HG03457 (cell line): ENCODE data around the gene AVPR1B.

ENCODE experiments used
- ATAC-seq: cut with Tn5 transposase; IDR thresholded peaks from one replicate; pipeline ENCODE4 v1.9.1; 2021; ENCODE audit warnings: moderate number of reproducible peaks; ENCODE audit not compliant: unreplicated experiment

AVPR1B gene

GRCh38 chr1:206112600-206113301, 4.4 kb downstream of the AVPR1B start:
- no peak for ATAC-seq

GRCh38 chr1:206111271-206111927, 5.8 kb downstream of the AVPR1B start:
- no peak for ATAC-seq

- no peak for ATAC-seq
Observed at GRCh38 chr1:206110820-206111219, 6.4 kb downstream of the AVPR1B start.

GRCh38 chr1:206110161-206110560, 7.0 kb downstream of the AVPR1B start:
- no peak for ATAC-seq

GRCh38 chr1:206109718-206110117, 7.5 kb downstream of the AVPR1B start:
- no peak for ATAC-seq

- no peak for ATAC-seq
Observed at GRCh38 chr1:206108635-206109034, 8.6 kb downstream of the AVPR1B start.

GRCh38 chr1:206107168-206107544, 10.0 kb downstream of the AVPR1B start:
- no peak for ATAC-seq

GRCh38 chr1:206106328-206107167, 10.6 kb downstream of the AVPR1B start:
- ATAC-seq: no peak

- ATAC-seq: no peak
Observed at GRCh38 chr1:206105464-206105995, 11.7 kb downstream of the AVPR1B start.

GRCh38 chr1:206103979-206104378, 13.2 kb downstream of the AVPR1B start:
- no peak for ATAC-seq

- no peak for ATAC-seq
Observed at GRCh38 chr1:206102292-206102936, 14.8 kb downstream of the AVPR1B start.

- ATAC-seq: no peak
Observed at GRCh38 chr1:206101351-206102045, 15.7 kb downstream of the AVPR1B start.

- no peak for ATAC-seq
Observed at GRCh38 chr1:206100226-206100815, 16.9 kb downstream of the AVPR1B start.

GRCh38 chr1:206098242-206098919, 18.8 kb downstream of the AVPR1B start:
- ATAC-seq: no peak

- ATAC-seq: no peak
Observed at GRCh38 chr1:206097381-206097780, 19.8 kb downstream of the AVPR1B start.

- no peak for ATAC-seq
Observed at GRCh38 chr1:206094024-206094423, 23.2 kb downstream of the AVPR1B start.

- no peak for ATAC-seq
Observed at GRCh38 chr1:206089341-206089740, 27.8 kb downstream of the AVPR1B start.

- ATAC-seq: no peak
Observed at GRCh38 chr1:206087091-206087490, 30.1 kb downstream of the AVPR1B start.

- ATAC-seq: no peak
Observed at GRCh38 chr1:206083750-206084149, 33.4 kb downstream of the AVPR1B start.
